22Rv1 (cell line): ENCODE data around the gene FBXO47.

Experiments
- ZFX ChIP-seq: fragments of 450-650 bp; IDR thresholded peaks from 2 replicates; pipeline ENCODE4 v1.6.1; 2017; ENCODE audit warnings: antibody characterized with exemption, borderline replicate concordance
- TF ChIP-seq, protein P1 (sequence below): fragments of 450-650 bp; IDR thresholded peaks from 2 replicates; pipeline ENCODE4 v1.5.1; 2017; ENCODE audit warnings: mild to moderate bottlenecking

DNA sequence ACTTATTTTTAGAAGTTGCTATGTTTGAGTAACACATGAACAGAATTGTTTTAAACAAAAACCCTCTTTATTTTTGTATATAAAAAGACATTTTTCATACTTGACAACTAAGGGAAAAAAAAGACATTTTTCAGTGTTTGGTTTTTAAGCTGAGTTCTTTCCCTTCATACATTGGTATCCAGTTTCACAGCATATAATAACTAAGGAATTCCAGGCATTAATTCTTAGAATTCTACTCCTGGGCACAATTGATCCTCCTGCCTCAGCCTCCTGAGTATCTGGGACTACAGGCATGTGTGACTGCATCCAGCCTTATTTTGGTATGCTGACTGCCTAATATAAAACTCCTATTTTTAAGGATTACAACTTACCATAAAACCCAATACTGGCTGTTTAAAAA, 8.4 kb downstream of the FBXO47 start:
- TF ChIP-seq, protein P1, sequence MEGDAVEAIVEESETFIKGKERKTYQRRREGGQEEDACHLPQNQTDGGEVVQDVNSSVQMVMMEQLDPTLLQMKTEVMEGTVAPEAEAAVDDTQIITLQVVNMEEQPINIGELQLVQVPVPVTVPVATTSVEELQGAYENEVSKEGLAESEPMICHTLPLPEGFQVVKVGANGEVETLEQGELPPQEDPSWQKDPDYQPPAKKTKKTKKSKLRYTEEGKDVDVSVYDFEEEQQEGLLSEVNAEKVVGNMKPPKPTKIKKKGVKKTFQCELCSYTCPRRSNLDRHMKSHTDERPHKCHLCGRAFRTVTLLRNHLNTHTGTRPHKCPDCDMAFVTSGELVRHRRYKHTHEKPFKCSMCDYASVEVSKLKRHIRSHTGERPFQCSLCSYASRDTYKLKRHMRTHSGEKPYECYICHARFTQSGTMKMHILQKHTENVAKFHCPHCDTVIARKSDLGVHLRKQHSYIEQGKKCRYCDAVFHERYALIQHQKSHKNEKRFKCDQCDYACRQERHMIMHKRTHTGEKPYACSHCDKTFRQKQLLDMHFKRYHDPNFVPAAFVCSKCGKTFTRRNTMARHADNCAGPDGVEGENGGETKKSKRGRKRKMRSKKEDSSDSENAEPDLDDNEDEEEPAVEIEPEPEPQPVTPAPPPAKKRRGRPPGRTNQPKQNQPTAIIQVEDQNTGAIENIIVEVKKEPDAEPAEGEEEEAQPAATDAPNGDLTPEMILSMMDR = no peak
- TF ChIP-seq ZFX = no peak
